HL-60 (cell line): ENCODE measurements around the gene PIP.
"Not testable (repeated sequence)": the region's sequence is repeated elsewhere in the genome, so short reads cannot be mapped to it uniquely, and the experiment has no call there.

Experiments used
- DNase-seq, 2 experiments: peaks; one replicate each; pipeline ENCODE4 v3.0.0-alpha.2; 2010 to 2020; ENCODE audit warnings: low read depth in 1 of 2, low spot score in 1 of 2
- H3K27ac ChIP-seq: fragments of 250-450 bp; sonication (Bioruptor Pico); replicated peaks from 2 replicates; pipeline ENCODE4 v1.5.1; 2020; ENCODE audit warnings: mild to moderate bottlenecking, moderate library complexity
- H3K27me3 ChIP-seq: fragments of 250-450 bp; sonication (Bioruptor Pico); 2 replicates; pipeline ENCODE4 v1.5.1; 2021; ENCODE audit warnings: mild to moderate bottlenecking, moderate library complexity; ENCODE audit not compliant: insufficient read depth, poor library complexity, severe bottlenecking
- H3K4me3 ChIP-seq: replicated peaks from 2 replicates; pipeline ENCODE4 v1.5.1; 2011; ENCODE audit warnings: mild to moderate bottlenecking, control low read depth, low read length; ENCODE audit not compliant: insufficient read depth
- GABPA ChIP-seq: IDR thresholded peaks from 2 replicates; pipeline ENCODE4 v1.6.1; 2012; ENCODE audit warnings: low read depth
- POLR2AphosphoS5 ChIP-seq: IDR thresholded peaks from 2 replicates; pipeline ENCODE4 v1.6.1; 2012; ENCODE audit warnings: low read depth
- SPI1 ChIP-seq: IDR thresholded peaks from 2 replicates; pipeline ENCODE4 v1.6.1; 2012; ENCODE audit warnings: low read depth, mild to moderate bottlenecking, borderline replicate concordance
- TF ChIP-seq, protein P1 (sequence below): IDR thresholded peaks from one replicate; pipeline ENCODE4 v1.5.1; 2011; ENCODE audit warnings: low read length, control low read depth, inconsistent platforms; ENCODE audit not compliant: insufficient read depth
- TF ChIP-seq, protein P2 (sequence below): IDR thresholded peaks from 2 replicates; pipeline ENCODE4 v1.6.1; 2012; ENCODE audit warnings: low read depth; ENCODE audit not compliant: insufficient replicate concordance

Gene PIP

GRCh38 chr7:143177374-143178119 lies 45.7 kb downstream of the PIP start:
- DNase-seq = no peak
- no peak for TF ChIP-seq SPI1
- no peak for TF ChIP-seq POLR2AphosphoS5
- TF ChIP-seq, protein P1, sequence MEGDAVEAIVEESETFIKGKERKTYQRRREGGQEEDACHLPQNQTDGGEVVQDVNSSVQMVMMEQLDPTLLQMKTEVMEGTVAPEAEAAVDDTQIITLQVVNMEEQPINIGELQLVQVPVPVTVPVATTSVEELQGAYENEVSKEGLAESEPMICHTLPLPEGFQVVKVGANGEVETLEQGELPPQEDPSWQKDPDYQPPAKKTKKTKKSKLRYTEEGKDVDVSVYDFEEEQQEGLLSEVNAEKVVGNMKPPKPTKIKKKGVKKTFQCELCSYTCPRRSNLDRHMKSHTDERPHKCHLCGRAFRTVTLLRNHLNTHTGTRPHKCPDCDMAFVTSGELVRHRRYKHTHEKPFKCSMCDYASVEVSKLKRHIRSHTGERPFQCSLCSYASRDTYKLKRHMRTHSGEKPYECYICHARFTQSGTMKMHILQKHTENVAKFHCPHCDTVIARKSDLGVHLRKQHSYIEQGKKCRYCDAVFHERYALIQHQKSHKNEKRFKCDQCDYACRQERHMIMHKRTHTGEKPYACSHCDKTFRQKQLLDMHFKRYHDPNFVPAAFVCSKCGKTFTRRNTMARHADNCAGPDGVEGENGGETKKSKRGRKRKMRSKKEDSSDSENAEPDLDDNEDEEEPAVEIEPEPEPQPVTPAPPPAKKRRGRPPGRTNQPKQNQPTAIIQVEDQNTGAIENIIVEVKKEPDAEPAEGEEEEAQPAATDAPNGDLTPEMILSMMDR = no peak
- TF ChIP-seq GABPA = no peak
- TF ChIP-seq, protein P2, sequence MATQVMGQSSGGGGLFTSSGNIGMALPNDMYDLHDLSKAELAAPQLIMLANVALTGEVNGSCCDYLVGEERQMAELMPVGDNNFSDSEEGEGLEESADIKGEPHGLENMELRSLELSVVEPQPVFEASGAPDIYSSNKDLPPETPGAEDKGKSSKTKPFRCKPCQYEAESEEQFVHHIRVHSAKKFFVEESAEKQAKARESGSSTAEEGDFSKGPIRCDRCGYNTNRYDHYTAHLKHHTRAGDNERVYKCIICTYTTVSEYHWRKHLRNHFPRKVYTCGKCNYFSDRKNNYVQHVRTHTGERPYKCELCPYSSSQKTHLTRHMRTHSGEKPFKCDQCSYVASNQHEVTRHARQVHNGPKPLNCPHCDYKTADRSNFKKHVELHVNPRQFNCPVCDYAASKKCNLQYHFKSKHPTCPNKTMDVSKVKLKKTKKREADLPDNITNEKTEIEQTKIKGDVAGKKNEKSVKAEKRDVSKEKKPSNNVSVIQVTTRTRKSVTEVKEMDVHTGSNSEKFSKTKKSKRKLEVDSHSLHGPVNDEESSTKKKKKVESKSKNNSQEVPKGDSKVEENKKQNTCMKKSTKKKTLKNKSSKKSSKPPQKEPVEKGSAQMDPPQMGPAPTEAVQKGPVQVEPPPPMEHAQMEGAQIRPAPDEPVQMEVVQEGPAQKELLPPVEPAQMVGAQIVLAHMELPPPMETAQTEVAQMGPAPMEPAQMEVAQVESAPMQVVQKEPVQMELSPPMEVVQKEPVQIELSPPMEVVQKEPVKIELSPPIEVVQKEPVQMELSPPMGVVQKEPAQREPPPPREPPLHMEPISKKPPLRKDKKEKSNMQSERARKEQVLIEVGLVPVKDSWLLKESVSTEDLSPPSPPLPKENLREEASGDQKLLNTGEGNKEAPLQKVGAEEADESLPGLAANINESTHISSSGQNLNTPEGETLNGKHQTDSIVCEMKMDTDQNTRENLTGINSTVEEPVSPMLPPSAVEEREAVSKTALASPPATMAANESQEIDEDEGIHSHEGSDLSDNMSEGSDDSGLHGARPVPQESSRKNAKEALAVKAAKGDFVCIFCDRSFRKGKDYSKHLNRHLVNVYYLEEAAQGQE = no peak
- H3K4me3 ChIP-seq = no peak overlapping the region
- H3K27ac ChIP-seq = no peak overlapping the region
- H3K27me3 ChIP-seq = no peaks in the 10 kb centered on the region

DNA sequence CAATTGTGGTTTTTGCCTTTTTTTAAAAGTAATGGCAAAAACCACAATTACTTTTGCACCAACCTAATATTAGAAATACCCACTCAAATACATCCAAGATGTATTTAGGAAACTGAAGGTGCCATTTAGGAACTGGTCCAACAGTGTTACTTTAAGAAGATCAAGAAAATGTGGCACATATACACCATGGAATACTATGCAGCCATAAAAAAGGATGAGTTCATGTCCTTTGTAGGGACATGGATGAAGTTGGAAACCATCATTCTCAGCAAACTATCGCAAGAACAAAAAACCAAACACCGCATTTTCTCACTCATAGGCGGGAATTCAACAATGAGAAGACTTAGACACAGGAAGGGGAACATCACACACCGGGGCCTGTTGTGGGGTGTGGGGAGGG lies 48.9 kb downstream of the PIP start:
- DNase-seq, H3K27me3 ChIP-seq, H3K27ac ChIP-seq, H3K4me3 ChIP-seq: not testable (repeated sequence)

- DNase-seq = no peak
- no peaks in the 10 kb centered on the region for H3K27me3 ChIP-seq
- no peak for TF ChIP-seq POLR2AphosphoS5
- TF ChIP-seq, protein P1 = no peak
- TF ChIP-seq, protein P2 = no peak
- TF ChIP-seq GABPA = no peak
- no peak for TF ChIP-seq SPI1
- no peak overlapping the region for H3K27ac ChIP-seq
- no peak overlapping the region for H3K4me3 ChIP-seq
These were observed 49.5 kb downstream of the PIP start for GRCh38 chr7:143181349-143181748.

- no peak for DNase-seq
- TF ChIP-seq, protein P1 = no peak
- TF ChIP-seq SPI1 (no peak), GABPA (no peak), POLR2AphosphoS5 (no peak)
- TF ChIP-seq, protein P2 = no peak
- Histone ChIP-seq H3K4me3 (no peak within 1 kb of the TSS), H3K27ac (no peak within 1 kb of the TSS), H3K27me3 (no peaks in the 10 kb centered on the region)
These were observed 51.1 kb downstream of the PIP start, which contains the start of gene TAS2R39 for GRCh38 chr7:143183024-143183423. TSS of gene TAS2R39 (plus strand) at chr7:143183419. CDS start at chr7:143183419, 0 bp downstream.
